LHCN-M2 (cell line): ENCODE results near the gene LPP. TPM values are rescaled to one million over a fixed set of nuclear protein-coding genes. Genes with fewer than 3 reads are reported as not detected.

Experiments
- DNase-seq: peaks from one replicate; pipeline ENCODE4 v3.0.0-alpha.2; 2012; ENCODE audit warnings: low read depth
- total RNA-seq: library from RNA; depleted of rRNA; stranded (reverse); fragments of >200 nt; gene quantifications from 2 replicates; pipeline ENCODE4 v1.2.3, GENCODE V29; 2014

The LPP gene
- total RNA-seq, 1 experiment from 2014 or later = 39.7 TPM

GRCh38 chr3:188271226-188271914 lies 117.4 kb downstream of the LPP start:
- DNase-seq = no peak

- DNase-seq = peak; percentile 84
These were observed 118.8 kb downstream of the LPP start for GRCh38 chr3:188272481-188273372.

- DNase-seq = peak; percentile 62
These were observed 120.4 kb downstream of the LPP start for GRCh38 chr3:188274249-188274915.

GRCh38 chr3:188276375-188276774 lies 122.4 kb downstream of the LPP start:
- DNase-seq = no peak

GRCh38 chr3:188278717-188279324 lies 124.9 kb downstream of the LPP start:
- no peak for DNase-seq

- no peak for DNase-seq
These were observed 125.8 kb downstream of the LPP start for GRCh38 chr3:188279502-188280335.

- DNase-seq = no peak
These were observed 126.7 kb downstream of the LPP start for GRCh38 chr3:188280627-188281026.

GRCh38 chr3:188282871-188283270 lies 128.9 kb downstream of the LPP start:
- DNase-seq = no peak

GRCh38 chr3:188283347-188283746 lies 129.4 kb downstream of the LPP start:
- DNase-seq = no peak

- DNase-seq = no peak
These were observed 130.7 kb downstream of the LPP start for GRCh38 chr3:188284455-188285212.

GRCh38 chr3:188286087-188286513 lies 132.1 kb downstream of the LPP start:
- DNase-seq = peak; percentile 99

- no peak for DNase-seq
These were observed 133.4 kb downstream of the LPP start for GRCh38 chr3:188287339-188287738.

GRCh38 chr3:188287762-188288505 lies 134.0 kb downstream of the LPP start:
- DNase-seq = no peak

- no peak for DNase-seq
These were observed 138.3 kb downstream of the LPP start for GRCh38 chr3:188292251-188292650.

GRCh38 chr3:188292827-188293226 lies 138.9 kb downstream of the LPP start:
- no peak for DNase-seq

GRCh38 chr3:188294113-188294512 lies 140.2 kb downstream of the LPP start:
- DNase-seq = no peak

GRCh38 chr3:188294823-188295487 lies 141.0 kb downstream of the LPP start:
- peak; percentile 94 for DNase-seq

GRCh38 chr3:188295876-188296275 lies 141.9 kb downstream of the LPP start:
- no peak for DNase-seq
